Measurements from ENCODE around the gene OPTN.
"Not testable (repeated sequence)": the region's sequence is repeated elsewhere in the genome, so short reads cannot be mapped to it uniquely, and the experiment has no call there.

The OPTN gene

GRCh38 chr10:13118784-13119410, 18.9 kb downstream of the OPTN start:
- DNase-seq (ENCODE audit: low read depth in 1 of 2, low spot score in 1 of 2): no peak

GRCh38 chr10:13120786-13121499, 21.0 kb downstream of the OPTN start:
- DNase-seq (ENCODE audit: low read depth in 1 of 2, low spot score in 1 of 2): no peak

- DNase-seq (ENCODE audit: low read depth in 1 of 2, low spot score in 1 of 2): no peak
Measured at GRCh38 chr10:13121500-13121854, 21.5 kb downstream of the OPTN start.

GRCh38 chr10:13136651-13137050, 36.7 kb downstream of the OPTN start:
- no peak for DNase-seq (ENCODE audit: low read depth in 1 of 2, low spot score in 1 of 2)

GRCh38 chr10:13139150-13139549, 39.2 kb downstream of the OPTN start:
- DNase-seq (ENCODE audit: low read depth in 1 of 2, low spot score in 1 of 2): no peak

GRCh38 chr10:13139676-13140075, 39.7 kb downstream of the OPTN start:
- no peak for DNase-seq (ENCODE audit: low read depth in 1 of 2, low spot score in 1 of 2)

- DNase-seq (ENCODE audit: low read depth in 1 of 2, low spot score in 1 of 2): no peak
Measured at GRCh38 chr10:13140627-13141190, 40.7 kb downstream of the OPTN start.

GRCh38 chr10:13143766-13144165, 43.8 kb downstream of the OPTN start:
- no peak for DNase-seq (ENCODE audit: low read depth in 1 of 2, low spot score in 1 of 2)

- no peak for DNase-seq (ENCODE audit: low read depth in 1 of 2, low spot score in 1 of 2)
Measured at GRCh38 chr10:13144814-13145213, 44.9 kb downstream of the OPTN start.

- no peak for DNase-seq (ENCODE audit: low read depth in 1 of 2, low spot score in 1 of 2)
Measured at GRCh38 chr10:13146379-13146778, 46.4 kb downstream of the OPTN start.

- DNase-seq (ENCODE audit: low read depth in 1 of 2, low spot score in 1 of 2): no peak
Measured at GRCh38 chr10:13147161-13147560, 47.2 kb downstream of the OPTN start.

- no peak for DNase-seq (ENCODE audit: low read depth in 1 of 2, low spot score in 1 of 2)
Measured at GRCh38 chr10:13152296-13152695, 52.3 kb downstream of the OPTN start.

- DNase-seq (ENCODE audit: low read depth in 1 of 2, low spot score in 1 of 2): not testable (repeated sequence)
Measured at GRCh38 chr10:13155860-13156259, 55.9 kb downstream of the OPTN start.

GRCh38 chr10:13158401-13158800, 58.4 kb downstream of the OPTN start:
- DNase-seq (ENCODE audit: low read depth in 1 of 2, low spot score in 1 of 2): no peak

GRCh38 chr10:13160934-13161856, 61.2 kb downstream of the OPTN start, which contains the start of gene MCM10:
TSS of gene MCM10 (plus strand) at chr10:13161558. CDS start at chr10:13164203, 2,645 bp downstream.
- peak; percentile 94 to 98 for DNase-seq (ENCODE audit: low read depth in 1 of 2, low spot score in 1 of 2)

GRCh38 chr10:13161857-13162271, 61.9 kb downstream of the OPTN start:
- no peak for DNase-seq (ENCODE audit: low read depth in 1 of 2, low spot score in 1 of 2)

- no peak for DNase-seq (ENCODE audit: low read depth in 1 of 2, low spot score in 1 of 2)
Measured at GRCh38 chr10:13163859-13164258, 63.9 kb downstream of the OPTN start.

GRCh38 chr10:13165177-13165576, 65.2 kb downstream of the OPTN start:
- no peak for DNase-seq (ENCODE audit: low read depth in 1 of 2, low spot score in 1 of 2)

- no peak for DNase-seq (ENCODE audit: low read depth in 1 of 2, low spot score in 1 of 2)
Measured at GRCh38 chr10:13167568-13167967, 67.6 kb downstream of the OPTN start.

GRCh38 chr10:13168781-13169180, 68.8 kb downstream of the OPTN start:
- no peak for DNase-seq (ENCODE audit: low read depth in 1 of 2, low spot score in 1 of 2)

- DNase-seq (ENCODE audit: low read depth in 1 of 2, low spot score in 1 of 2): no peak
Measured at GRCh38 chr10:13173616-13174015, 73.7 kb downstream of the OPTN start.

All from activated CD4-positive, alpha-beta T cell treated with anti-CD3 and anti-CD28 coated beads, Interleukin-2, amount 50 U/mL, for 24 hours (primary cell).